GM21526 (cell line): ENCODE data around the gene ZNF414.
"Not testable (repeated sequence)": the region's sequence is repeated elsewhere in the genome, so short reads cannot be mapped to it uniquely, and the experiment has no call there.

Source experiments
- ATAC-seq: cut with Tn5 transposase; IDR thresholded peaks from one replicate; pipeline ENCODE4 v1.9.1; 2021; ENCODE audit warnings: moderate library complexity; ENCODE audit not compliant: unreplicated experiment, low FRiP score

The ZNF414 gene

GRCh38 chr19:8513687-8514504 lies at the start of gene ZNF414:
ZNF414 (minus strand) TSS chr19:8514167; CDS start chr19:8514046, 121 bp downstream.
- peak; percentile 83 for ATAC-seq

- no peak for ATAC-seq
Observed at GRCh38 chr19:8561075-8561764, 47.3 kb upstream of the ZNF414 start.

- no peak for ATAC-seq
Observed at GRCh38 chr19:8558325-8558724, 44.4 kb upstream of the ZNF414 start.

- ATAC-seq: no peak
Observed at GRCh38 chr19:8557642-8558238, 43.8 kb upstream of the ZNF414 start.

- ATAC-seq: not testable (repeated sequence)
Observed at GRCh38 chr19:8553729-8554128, 39.8 kb upstream of the ZNF414 start.

- no peak for ATAC-seq
Observed at GRCh38 chr19:8552810-8553209, 38.8 kb upstream of the ZNF414 start.

GRCh38 chr19:8550070-8550469 lies 36.1 kb upstream of the ZNF414 start:
- no peak for ATAC-seq

GRCh38 chr19:8545743-8546142 lies 31.8 kb upstream of the ZNF414 start:
- ATAC-seq: no peak

- ATAC-seq: no peak
Observed at GRCh38 chr19:8544168-8544567, 30.2 kb upstream of the ZNF414 start.

- ATAC-seq: no peak
Observed at GRCh38 chr19:8539621-8540149, 25.7 kb upstream of the ZNF414 start.

GRCh38 chr19:8537099-8537498 lies 23.1 kb upstream of the ZNF414 start:
- no peak for ATAC-seq

GRCh38 chr19:8536282-8536681 lies 22.3 kb upstream of the ZNF414 start:
- no peak for ATAC-seq

GRCh38 chr19:8532225-8532624 lies 18.3 kb upstream of the ZNF414 start:
- ATAC-seq: no peak

GRCh38 chr19:8531470-8531869 lies 17.5 kb upstream of the ZNF414 start:
- ATAC-seq: no peak

GRCh38 chr19:8530061-8530679 lies 16.2 kb upstream of the ZNF414 start:
- ATAC-seq: no peak

- no peak for ATAC-seq
Observed at GRCh38 chr19:8529369-8530006, 15.5 kb upstream of the ZNF414 start.

- no peak for ATAC-seq
Observed at GRCh38 chr19:8528500-8528899, 14.5 kb upstream of the ZNF414 start.

- no peak for ATAC-seq
Observed at GRCh38 chr19:8526345-8527091, 12.6 kb upstream of the ZNF414 start.

GRCh38 chr19:8525401-8525684 lies 11.4 kb upstream of the ZNF414 start:
- no peak for ATAC-seq

- no peak for ATAC-seq
Observed at GRCh38 chr19:8519388-8519787, 5.4 kb upstream of the ZNF414 start.
